SU-DHL-6 (cell line): ENCODE data around the gene ZYG11B.

ENCODE experiments used
- EZH2phosphoT487 ChIP-seq: fragments of 200-600 bp; sonication (generic), shearing (Covaris generic); conservative IDR thresholded peaks from 2 replicates; pipeline ENCODE4 v1.6.1; 2018; ENCODE audit warnings: mild to moderate bottlenecking, antibody characterized with exemption, low read length, moderate library complexity, mixed read lengths
- TF ChIP-seq, protein P1 (sequence below): fragments of 200-600 bp; sonication (generic); IDR thresholded peaks from one replicate; pipeline ENCODE4 v1.5.1; 2017; ENCODE audit warnings: antibody characterized with exemption, mild to moderate bottlenecking, low read length, moderate library complexity; ENCODE audit not compliant: insufficient read depth, poor library complexity, severe bottlenecking

DNA sequence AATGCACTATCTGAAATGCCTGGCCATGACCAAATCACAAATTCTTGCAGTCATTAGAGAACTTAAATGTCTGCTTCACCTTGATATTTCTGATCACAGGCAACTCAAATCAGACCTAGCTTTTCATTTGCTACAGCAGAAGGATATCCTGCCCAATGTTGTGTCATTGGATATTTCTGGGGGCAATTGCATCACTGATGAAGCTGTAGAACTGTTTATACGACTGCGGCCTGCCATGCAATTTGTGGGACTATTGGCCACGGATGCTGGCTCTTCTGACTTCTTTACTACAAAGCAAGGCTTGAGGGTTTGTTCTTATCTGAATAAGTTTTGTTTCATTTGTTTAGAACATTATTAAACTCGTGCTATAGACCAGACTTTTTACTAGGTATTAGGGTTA, 131.2 kb downstream of the ZYG11B start:
- TF ChIP-seq, protein P1, sequence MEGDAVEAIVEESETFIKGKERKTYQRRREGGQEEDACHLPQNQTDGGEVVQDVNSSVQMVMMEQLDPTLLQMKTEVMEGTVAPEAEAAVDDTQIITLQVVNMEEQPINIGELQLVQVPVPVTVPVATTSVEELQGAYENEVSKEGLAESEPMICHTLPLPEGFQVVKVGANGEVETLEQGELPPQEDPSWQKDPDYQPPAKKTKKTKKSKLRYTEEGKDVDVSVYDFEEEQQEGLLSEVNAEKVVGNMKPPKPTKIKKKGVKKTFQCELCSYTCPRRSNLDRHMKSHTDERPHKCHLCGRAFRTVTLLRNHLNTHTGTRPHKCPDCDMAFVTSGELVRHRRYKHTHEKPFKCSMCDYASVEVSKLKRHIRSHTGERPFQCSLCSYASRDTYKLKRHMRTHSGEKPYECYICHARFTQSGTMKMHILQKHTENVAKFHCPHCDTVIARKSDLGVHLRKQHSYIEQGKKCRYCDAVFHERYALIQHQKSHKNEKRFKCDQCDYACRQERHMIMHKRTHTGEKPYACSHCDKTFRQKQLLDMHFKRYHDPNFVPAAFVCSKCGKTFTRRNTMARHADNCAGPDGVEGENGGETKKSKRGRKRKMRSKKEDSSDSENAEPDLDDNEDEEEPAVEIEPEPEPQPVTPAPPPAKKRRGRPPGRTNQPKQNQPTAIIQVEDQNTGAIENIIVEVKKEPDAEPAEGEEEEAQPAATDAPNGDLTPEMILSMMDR: no peak
- no peak for TF ChIP-seq EZH2phosphoT487
